CD4-positive, alpha-beta T cell treated with Interleukin-4 for 1 hour (primary cell): ENCODE measurements around the gene FCRL5.

Experiments
- DNase-seq, 2 donors: peaks; one replicate each; pipeline ENCODE4 v3.0.0-alpha.2; 2020 to 2022

Gene FCRL5

GRCh38 chr1:157523774-157524493 lies 28.4 kb downstream of the FCRL5 start:
- no peak for DNase-seq

GRCh38 chr1:157521056-157521455 lies 31.3 kb downstream of the FCRL5 start:
- DNase-seq: no peak

GRCh38 chr1:157520386-157520935 lies 31.9 kb downstream of the FCRL5 start:
- DNase-seq: no peak

GRCh38 chr1:157519451-157519850 lies 32.9 kb downstream of the FCRL5 start:
- DNase-seq: no peak

- peak in 1 of 2 donors; percentile 17 for DNase-seq
Observed at GRCh38 chr1:157517016-157517415, 35.3 kb downstream of the FCRL5 start.

- DNase-seq: no peak
Observed at GRCh38 chr1:157515709-157516108, 36.6 kb downstream of the FCRL5 start.

- no peak for DNase-seq
Observed at GRCh38 chr1:157515141-157515540, 37.2 kb downstream of the FCRL5 start.

GRCh38 chr1:157512036-157512969 lies 40.0 kb downstream of the FCRL5 start:
- DNase-seq: no peak

- no peak for DNase-seq
Observed at GRCh38 chr1:157509546-157510232, 42.6 kb downstream of the FCRL5 start.

- DNase-seq: peak; percentile 21 to 48
Observed at GRCh38 chr1:157505481-157506272, 46.6 kb downstream of the FCRL5 start.

- no peak for DNase-seq
Observed at GRCh38 chr1:157504646-157505045, 47.7 kb downstream of the FCRL5 start.

- DNase-seq: no peak
Observed at GRCh38 chr1:157499521-157499920, 52.8 kb downstream of the FCRL5 start.

- DNase-seq: no peak
Observed at GRCh38 chr1:157498736-157499090, 53.6 kb downstream of the FCRL5 start.

GRCh38 chr1:157497987-157498735 lies 54.2 kb downstream of the FCRL5 start:
- DNase-seq: no peak

- DNase-seq: no peak
Observed at GRCh38 chr1:157497284-157497683, 55.0 kb downstream of the FCRL5 start.

- DNase-seq: peak; percentile 29 to 50
Observed at GRCh38 chr1:157496121-157496526, 56.2 kb downstream of the FCRL5 start.

GRCh38 chr1:157495285-157495684 lies 57.0 kb downstream of the FCRL5 start:
- no peak for DNase-seq

- DNase-seq: no peak
Observed at GRCh38 chr1:157494093-157494492, 58.2 kb downstream of the FCRL5 start.

- peak; percentile 37 to 57 for DNase-seq
Observed at GRCh38 chr1:157490467-157491165, 61.7 kb downstream of the FCRL5 start.

GRCh38 chr1:157488156-157488555 lies 64.2 kb downstream of the FCRL5 start:
- no peak for DNase-seq

GRCh38 chr1:157487504-157487903 lies 64.8 kb downstream of the FCRL5 start:
- no peak for DNase-seq
